Upper lobe of left lung (tissue), 6 donors: Measurements from ENCODE around the gene XPR1. TPM values are rescaled to one million over a fixed set of nuclear protein-coding genes. Genes with fewer than 3 reads are reported as not detected.

Source experiments
- ATAC-seq, 2 donors: fragments of 200-7000 bp; cut with Tn5 transposase; one replicate each; pipeline ENCODE4 v1.9.1; 2022; ENCODE audit warnings: mild to moderate bottlenecking in 2 of 2, moderate library complexity in 2 of 2; ENCODE audit not compliant: low FRiP score in 2 of 2
- DNase-seq, 2 donors: peaks; one replicate each; pipeline ENCODE4 v3.0.0-alpha.2; 2019 to 2020
- H3K27ac ChIP-seq, 4 donors: fragments of 200-600 bp; sonication (generic); one replicate each; pipeline ENCODE4 v1.5.1; 2016 to 2019
- H3K27me3 ChIP-seq, 4 donors: fragments of 200-600 bp; sonication (generic); one replicate each; pipeline ENCODE4 v1.5.1; 2017 to 2019
- H3K36me3 ChIP-seq, 4 donors: fragments of 200-600 bp; sonication (generic); one replicate each; pipeline ENCODE4 v1.5.1; 2016 to 2019
- H3K4me1 ChIP-seq, 4 donors: fragments of 200-600 bp; sonication (generic); one replicate each; pipeline ENCODE4 v1.5.1; 2018 to 2019
- H3K4me3 ChIP-seq, 4 donors: fragments of 200-600 bp; sonication (generic); one replicate each; pipeline ENCODE4 v1.5.1; 2017 to 2019; ENCODE audit warnings: mild to moderate bottlenecking in 2 of 4, moderate library complexity in 1 of 4
- H3K9me3 ChIP-seq, 4 donors: fragments of 200-600 bp; sonication (generic); one replicate each; pipeline ENCODE4 v1.5.1; 2018 to 2019
- EP300 ChIP-seq, 4 donors: sonication (generic); formaldehyde crosslinking; IDR thresholded peaks; one replicate each; pipeline ENCODE4 v1.5.1; 2017; ENCODE audit warnings: antibody characterized with exemption in 4 of 4, control low read depth in 2 of 4
- POLR2A ChIP-seq, 4 donors: fragments of 450-650 bp; IDR thresholded peaks; one replicate each; pipeline ENCODE4 v1.5.1; 2016 to 2017; ENCODE audit warnings: antibody characterized with exemption in 4 of 4, mild to moderate bottlenecking in 2 of 4
- POLR2AphosphoS5 ChIP-seq, 2 donors: sonication (generic); formaldehyde crosslinking; IDR thresholded peaks; one replicate each; pipeline ENCODE4 v1.5.1; 2017; ENCODE audit warnings: antibody characterized with exemption in 2 of 2
- WGBS, 2 donors: methylation state at CpG; one replicate each; pipeline ENCODE4 v1.1.5; 2017 to 2018; 5-methylcytosine and 5-hydroxymethylcytosine counted together
- total RNA-seq, 6 donors: library from RNA; depleted of rRNA in 4 of 6; stranded (reverse); fragments of >200 nt in 4 of 6; gene quantifications; one replicate each; pipeline versions ENCODE4 v1.1.0 to v1.2.1, GENCODE V29; 2016 to 2021
- TF ChIP-seq, protein P1 (sequence below), 6 experiments: fragments of 450-650 bp in 4 of 6; fragments of 200-600 bp in 2 of 6; sonication (generic) in 2 of 6; IDR thresholded peaks; one replicate each; pipeline ENCODE4 v1.5.1; 2016 to 2019; ENCODE audit warnings: antibody characterized with exemption in 6 of 6
- donor health status: DM: no; HTN: no; CAD: no; lungs with moderate emphysema.
- donor health status: DM: no; HTN: yes; CAD: no; lungs with severe emphysema.

The XPR1 gene
- total RNA-seq, 6 donors from 2014 or later, result 21.3 to 30.2 (median 25.3) TPM

- H3K9me3 ChIP-seq, result no peaks in the 10 kb centered on the region
- no peak for ATAC-seq
- no peaks in the 10 kb centered on the region for H3K27me3 ChIP-seq
- H3K4me3 ChIP-seq, result no peak overlapping the region
- no peak overlapping the region for H3K27ac ChIP-seq
- DNase-seq, result no peak
- peaks cover 9 to 32% (median 29%) of the 10 kb centered on the region in 4 donors for H3K4me1 ChIP-seq
- WGBS, 2 donors, result 61 to 71% methylated on average over 5 of the region's 5 CpGs
- H3K36me3 ChIP-seq, result no peaks in the 10 kb centered on the region
- TF ChIP-seq POLR2A (IDR thresholded peaks at IDR 0.05) (no peak), POLR2AphosphoS5 (IDR thresholded peaks at IDR 0.05) (no peak), EP300 (IDR thresholded peaks at IDR 0.05) (no peak)
- TF ChIP-seq, protein P1, sequence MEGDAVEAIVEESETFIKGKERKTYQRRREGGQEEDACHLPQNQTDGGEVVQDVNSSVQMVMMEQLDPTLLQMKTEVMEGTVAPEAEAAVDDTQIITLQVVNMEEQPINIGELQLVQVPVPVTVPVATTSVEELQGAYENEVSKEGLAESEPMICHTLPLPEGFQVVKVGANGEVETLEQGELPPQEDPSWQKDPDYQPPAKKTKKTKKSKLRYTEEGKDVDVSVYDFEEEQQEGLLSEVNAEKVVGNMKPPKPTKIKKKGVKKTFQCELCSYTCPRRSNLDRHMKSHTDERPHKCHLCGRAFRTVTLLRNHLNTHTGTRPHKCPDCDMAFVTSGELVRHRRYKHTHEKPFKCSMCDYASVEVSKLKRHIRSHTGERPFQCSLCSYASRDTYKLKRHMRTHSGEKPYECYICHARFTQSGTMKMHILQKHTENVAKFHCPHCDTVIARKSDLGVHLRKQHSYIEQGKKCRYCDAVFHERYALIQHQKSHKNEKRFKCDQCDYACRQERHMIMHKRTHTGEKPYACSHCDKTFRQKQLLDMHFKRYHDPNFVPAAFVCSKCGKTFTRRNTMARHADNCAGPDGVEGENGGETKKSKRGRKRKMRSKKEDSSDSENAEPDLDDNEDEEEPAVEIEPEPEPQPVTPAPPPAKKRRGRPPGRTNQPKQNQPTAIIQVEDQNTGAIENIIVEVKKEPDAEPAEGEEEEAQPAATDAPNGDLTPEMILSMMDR (IDR thresholded peaks at IDR 0.05), result no peak
Measured at GRCh38 chr1:180614730-180615129, 17.1 kb upstream of the XPR1 start.

DNA sequence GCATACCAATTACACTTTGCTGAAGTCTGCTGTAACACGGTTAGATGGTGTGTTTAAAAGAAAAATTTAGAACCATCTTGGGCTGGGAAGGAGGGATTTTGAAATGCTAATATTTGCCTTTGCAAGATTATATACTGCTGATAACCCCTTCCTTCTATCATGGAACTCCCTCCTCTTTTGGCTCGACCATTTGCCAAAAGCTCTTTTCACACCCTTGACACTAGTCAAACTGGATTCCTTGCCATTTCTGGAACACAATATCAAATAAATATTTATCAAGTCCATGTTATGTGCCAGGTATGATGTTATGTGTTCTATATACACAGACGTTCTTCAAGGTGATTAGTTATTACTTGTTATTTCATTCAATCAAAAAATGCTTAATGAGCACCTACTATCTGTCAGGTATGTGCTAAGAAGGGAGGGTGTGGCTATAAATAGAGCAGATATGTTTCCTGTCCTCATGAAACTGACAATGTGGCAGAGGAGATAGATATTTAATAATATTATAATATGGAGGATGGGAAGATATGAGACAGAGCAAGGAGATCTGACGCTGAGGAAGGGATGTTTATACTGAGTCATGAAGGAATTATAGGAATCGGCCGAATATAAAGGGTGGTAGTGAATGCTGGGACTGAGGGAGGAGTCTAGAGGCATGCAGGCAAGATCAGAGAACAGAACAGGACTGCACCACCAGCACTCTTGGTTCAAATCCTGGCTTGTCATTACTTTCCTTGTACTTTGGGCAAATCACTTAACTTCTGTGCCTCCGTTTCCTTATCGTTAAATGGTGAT lies 16.1 kb upstream of the XPR1 start:
- no peak for DNase-seq
- peaks cover 9 to 32% (median 29%) of the 10 kb centered on the region in 4 donors for H3K4me1 ChIP-seq
- H3K9me3 ChIP-seq, result no peaks in the 10 kb centered on the region
- TF ChIP-seq EP300 (IDR thresholded peaks at IDR 0.05), result no peak
- no peak for TF ChIP-seq POLR2A (IDR thresholded peaks at IDR 0.05)
- TF ChIP-seq, protein P1 (IDR thresholded peaks at IDR 0.05), result no peak
- TF ChIP-seq POLR2AphosphoS5 (IDR thresholded peaks at IDR 0.05), result no peak
- no peaks in the 10 kb centered on the region for H3K36me3 ChIP-seq
- H3K4me3 ChIP-seq, result no peak overlapping the region
- H3K27ac ChIP-seq, result no peak overlapping the region
- 54 to 56% methylated on average over 8 of the region's 8 CpGs for WGBS, 2 donors
- ATAC-seq, result no peak
- H3K27me3 ChIP-seq, result no peaks in the 10 kb centered on the region

GRCh38 chr1:180616439-180616838 lies 15.4 kb upstream of the XPR1 start:
- H3K9me3 ChIP-seq, result no peaks in the 10 kb centered on the region
- no peak overlapping the region for H3K4me3 ChIP-seq
- TF ChIP-seq, protein P1 (IDR thresholded peaks at IDR 0.05), result no peak
- TF ChIP-seq POLR2AphosphoS5 (IDR thresholded peaks at IDR 0.05) (no peak), POLR2A (IDR thresholded peaks at IDR 0.05) (no peak), EP300 (IDR thresholded peaks at IDR 0.05) (no peak)
- whole genome bisulfite sequencing, 2 donors, result 72 to 77% methylated on average over 6 of the region's 6 CpGs
- H3K4me1 ChIP-seq, result peaks cover 9 to 30% (median 24%) of the 10 kb centered on the region in 4 donors
- no peak overlapping the region for H3K27ac ChIP-seq
- ATAC-seq (no peak), DNase-seq (no peak)
- no peaks in the 10 kb centered on the region for H3K36me3 ChIP-seq
- no peaks in the 10 kb centered on the region for H3K27me3 ChIP-seq

DNA sequence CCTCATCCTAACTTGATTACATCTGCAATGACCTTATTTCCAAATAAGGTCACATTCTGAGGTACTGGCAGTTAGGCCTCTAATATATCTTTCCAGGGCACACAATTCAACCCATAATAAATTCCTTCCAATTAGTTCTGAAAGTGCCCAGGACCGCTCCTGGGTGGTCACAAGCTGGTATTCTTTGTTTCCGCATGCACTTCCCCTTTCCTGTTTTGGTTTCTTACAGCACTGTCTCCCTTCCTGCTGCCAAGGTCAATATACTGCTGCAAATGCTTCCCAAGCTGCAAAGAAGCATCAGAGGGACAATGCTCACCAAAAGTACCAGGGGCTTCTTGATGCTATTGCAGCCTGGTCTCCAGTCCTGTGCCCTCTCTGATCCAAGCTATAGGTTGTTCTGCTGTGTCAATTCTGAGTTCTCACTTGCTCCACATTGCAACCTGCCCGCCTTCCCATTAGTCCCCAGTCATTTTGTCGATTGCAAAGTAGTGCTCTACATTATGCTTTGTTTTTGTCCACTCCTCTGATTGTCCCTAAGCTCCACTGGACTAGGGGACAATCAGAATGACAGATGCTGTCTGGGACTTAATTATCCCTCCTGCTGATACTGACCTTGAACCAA lies 13.9 kb upstream of the XPR1 start:
- H3K27me3 ChIP-seq, result no peaks in the 10 kb centered on the region
- no peak for DNase-seq
- no peak overlapping the region for H3K27ac ChIP-seq
- ATAC-seq, result no peak
- H3K4me3 ChIP-seq, result no peak overlapping the region
- TF ChIP-seq POLR2A (IDR thresholded peaks at IDR 0.05), result no peak
- no peak for TF ChIP-seq POLR2AphosphoS5 (IDR thresholded peaks at IDR 0.05)
- TF ChIP-seq, protein P1 (IDR thresholded peaks at IDR 0.05), result no peak
- no peak for TF ChIP-seq EP300 (IDR thresholded peaks at IDR 0.05)
- H3K4me1 ChIP-seq, result peaks cover 9 to 30% (median 22%) of the 10 kb centered on the region in 4 donors
- WGBS, 2 donors, result 55 to 60% methylated on average over 4 of the region's 4 CpGs
- no peaks in the 10 kb centered on the region for H3K9me3 ChIP-seq
- no peaks in the 10 kb centered on the region for H3K36me3 ChIP-seq
